Ureter (tissue), 1 donor: ENCODE results near the gene TCEAL9. TPM values are rescaled to one million over a fixed set of nuclear protein-coding genes. Genes with fewer than 3 reads are reported as not detected.
"Not testable (repeated sequence)": the region's sequence is repeated elsewhere in the genome, so short reads cannot be mapped to it uniquely, and the experiment has no call there.

Source experiments
- DNase-seq: peaks from one replicate; pipeline ENCODE4 v3.0.0-alpha.2; 2020; ENCODE audit warnings: low spot score
- total RNA-seq: library from RNA; stranded (reverse); gene quantifications from one replicate; pipeline ENCODE4 v1.2.4, GENCODE V29; 2023
- donor health status: DM: yes; HTN: yes; CAD: no.

Gene TCEAL9, protein sequence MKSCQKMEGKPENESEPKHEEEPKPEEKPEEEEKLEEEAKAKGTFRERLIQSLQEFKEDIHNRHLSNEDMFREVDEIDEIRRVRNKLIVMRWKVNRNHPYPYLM
- total RNA-seq, result 52.1 TPM

- peak; percentile 64 for DNase-seq
These were observed at the start of gene TCEAL9 for GRCh38 chrX:103356130-103356798. TSS of gene TCEAL9 (plus strand) at chrX:103356506. CDS start at chrX:103357685, 1,179 bp downstream.

DNA sequence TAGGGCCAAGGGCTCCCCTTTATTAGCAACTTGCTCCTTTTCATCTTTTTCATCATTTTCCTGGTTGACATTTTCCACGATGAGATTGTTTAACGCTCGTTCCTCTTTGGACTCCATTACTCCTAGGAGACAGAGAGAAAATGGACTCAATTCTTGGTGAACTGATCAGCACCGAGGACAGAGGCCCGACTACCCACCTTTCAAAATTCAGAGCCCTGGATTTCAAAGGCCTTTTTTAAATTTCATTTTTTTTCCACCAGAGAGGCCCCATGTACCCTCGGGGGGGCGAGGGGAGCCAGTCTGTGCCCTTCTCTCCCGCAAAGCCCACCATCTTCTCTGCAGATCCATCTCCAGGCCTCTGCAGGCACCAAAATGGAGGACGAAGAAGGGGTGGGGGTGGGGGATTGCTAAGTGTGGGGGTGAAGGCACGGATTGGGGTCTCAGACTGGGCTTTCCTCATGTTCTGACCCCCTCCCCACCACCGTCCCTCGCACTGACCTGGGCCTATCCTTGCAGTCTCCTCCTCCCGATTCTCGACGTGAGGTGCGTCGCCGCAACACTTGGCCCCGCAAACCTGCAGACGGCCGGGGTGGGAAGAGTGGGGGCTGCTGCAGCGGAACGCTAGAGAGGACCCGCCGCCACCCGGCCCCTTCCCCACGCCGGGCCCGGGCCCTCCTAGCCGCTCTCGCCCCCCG lies 46.3 kb upstream of the TCEAL9 start:
- no peak for DNase-seq

GRCh38 chrX:103310555-103311398 lies 45.5 kb upstream of the TCEAL9 start, which contains the start of gene BEX2:
TSS of gene BEX2 (minus strand) at chrX:103310990. CDS start at chrX:103309976, 1,014 bp downstream.
- peak; percentile 81 for DNase-seq

DNA sequence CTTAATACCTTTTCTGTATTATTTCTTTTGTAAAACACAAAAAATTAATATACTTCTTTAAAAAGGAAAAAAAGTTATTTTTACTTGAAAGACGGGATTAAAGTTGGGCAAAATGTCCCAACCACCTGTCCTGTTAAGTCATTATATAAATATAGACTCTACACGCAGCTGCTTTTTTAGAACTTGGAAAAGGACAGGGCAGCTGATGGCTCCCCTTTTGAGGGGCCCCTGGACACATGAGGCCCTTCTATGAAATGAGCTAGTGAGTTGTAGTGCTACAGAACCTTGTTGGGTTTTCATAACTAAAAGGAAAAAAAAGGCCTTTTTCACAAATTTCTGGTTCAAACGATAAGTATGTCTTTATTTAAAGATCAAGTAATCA lies 44.9 kb upstream of the TCEAL9 start:
- no peak for DNase-seq

GRCh38 chrX:103329991-103330390 lies 26.3 kb upstream of the TCEAL9 start, which contains the start of gene TCEAL7:
TSS of gene TCEAL7 (plus strand) at chrX:103330239. CDS start at chrX:103331404, 1,165 bp downstream.
- DNase-seq, result no peak

- DNase-seq, result no peak
These were observed 25.5 kb upstream of the TCEAL9 start for GRCh38 chrX:103330681-103331288.

- DNase-seq, result no peak
These were observed 17.6 kb upstream of the TCEAL9 start for GRCh38 chrX:103338663-103339062.

DNA sequence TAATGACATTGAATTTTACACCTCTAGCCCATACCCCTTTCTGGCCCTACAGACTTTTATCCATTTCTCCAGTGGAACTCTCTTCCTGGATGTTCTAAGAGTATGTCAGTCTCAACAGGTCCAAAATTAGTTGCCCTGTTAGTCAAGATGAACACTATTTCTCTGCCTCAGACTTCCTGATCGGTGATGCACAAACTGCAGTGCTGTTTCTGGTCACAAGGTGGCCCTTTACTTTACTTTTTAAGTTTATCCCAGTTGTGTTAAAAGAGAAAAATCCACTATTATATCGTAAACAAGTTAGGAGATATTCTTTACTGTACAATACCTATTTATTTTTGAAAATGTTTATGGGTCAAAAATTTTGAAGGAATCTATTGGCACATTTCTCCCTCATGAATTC lies 13.2 kb upstream of the TCEAL9 start:
- peak; percentile 57 for DNase-seq

- no peak for DNase-seq
These were observed 11.7 kb upstream of the TCEAL9 start for GRCh38 chrX:103344606-103345005.

- no peak for DNase-seq
These were observed 8.5 kb upstream of the TCEAL9 start for GRCh38 chrX:103347682-103348397.

DNA sequence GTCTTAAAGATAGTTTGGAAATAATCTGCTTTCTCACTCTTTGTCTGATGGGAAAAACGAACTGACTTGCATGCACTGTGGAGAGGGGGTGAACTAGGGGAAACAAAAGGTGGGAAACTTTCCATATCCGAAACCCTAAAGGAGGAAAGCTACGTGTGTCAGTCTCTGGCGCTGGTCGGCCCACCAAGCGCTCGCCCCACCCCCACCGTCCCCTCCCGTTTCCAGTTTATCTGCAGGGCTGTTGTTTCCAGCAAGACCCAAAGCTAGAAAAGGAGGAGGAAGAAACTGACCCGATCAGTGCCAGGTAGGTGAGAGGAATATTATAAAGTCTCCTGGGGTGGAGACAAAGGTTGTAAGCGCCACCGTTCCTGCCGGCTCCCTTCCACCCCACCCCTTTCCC lies 552 bp downstream of the TCEAL9 start:
- DNase-seq, result peak; percentile 53

DNA sequence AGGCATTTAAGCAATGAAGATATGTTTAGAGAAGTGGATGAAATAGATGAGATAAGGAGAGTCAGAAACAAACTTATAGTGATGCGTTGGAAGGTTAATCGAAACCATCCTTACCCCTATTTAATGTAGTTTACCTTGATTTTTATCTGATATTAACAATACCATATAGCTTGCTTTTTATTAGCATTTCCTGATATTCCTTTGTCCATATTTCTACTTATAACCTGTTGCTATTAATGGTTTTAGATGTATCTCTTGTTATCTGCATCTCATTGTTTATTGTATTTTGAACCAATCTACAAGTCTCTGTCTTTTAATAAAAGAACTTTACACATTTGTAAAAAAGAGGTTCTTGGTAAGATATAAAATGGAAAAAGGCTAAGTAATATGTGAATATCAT lies 1.6 kb downstream of the TCEAL9 start:
- DNase-seq, result no peak

- not testable (repeated sequence) for DNase-seq
These were observed 3.3 kb downstream of the TCEAL9 start for GRCh38 chrX:103359605-103360004.

GRCh38 chrX:103360092-103360491 lies 3.8 kb downstream of the TCEAL9 start:
- no peak for DNase-seq

GRCh38 chrX:103360916-103361315 lies 4.6 kb downstream of the TCEAL9 start:
- no peak for DNase-seq

DNA sequence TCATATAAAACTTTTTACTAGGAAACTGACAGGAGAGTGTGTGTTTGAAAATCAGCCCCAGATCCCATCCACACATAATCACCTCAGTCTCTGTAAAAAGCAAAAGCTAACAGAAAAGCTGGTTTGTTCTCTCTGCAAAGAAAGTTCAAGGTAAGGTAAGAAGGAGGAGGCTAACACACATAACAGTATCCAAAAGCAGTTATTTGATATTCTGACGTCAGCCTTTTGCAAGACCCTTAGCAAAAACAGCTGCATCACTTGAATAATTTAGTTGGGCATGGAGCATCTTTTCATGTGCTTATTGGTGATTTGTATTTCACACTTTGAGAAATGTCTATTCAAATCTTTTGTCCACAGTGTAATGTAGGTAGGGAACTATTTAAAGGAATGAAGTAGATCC lies 5.5 kb downstream of the TCEAL9 start:
- no peak for DNase-seq

GRCh38 chrX:103362474-103362873 lies 6.2 kb downstream of the TCEAL9 start:
- DNase-seq, result no peak

DNA sequence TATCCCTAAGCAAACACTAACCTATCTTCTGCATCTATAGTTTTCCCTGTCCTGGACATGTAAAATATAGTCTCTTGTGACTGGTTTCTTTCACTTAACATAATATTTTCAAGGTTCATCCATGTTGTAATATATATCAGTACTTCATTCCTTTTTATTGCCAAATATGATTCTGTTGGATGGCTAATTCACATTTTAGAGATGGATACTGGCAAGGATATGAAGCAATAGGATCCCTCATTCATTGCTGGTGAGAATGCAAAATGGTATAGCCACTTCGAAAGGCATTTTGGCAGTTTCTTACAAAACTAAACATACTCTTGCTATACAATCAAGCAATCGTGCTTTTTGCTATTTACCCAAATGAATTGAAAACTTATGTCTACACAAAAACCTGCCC lies 6.7 kb downstream of the TCEAL9 start:
- DNase-seq, result no peak

- no peak for DNase-seq
These were observed 11.2 kb downstream of the TCEAL9 start for GRCh38 chrX:103367502-103367901.

DNA sequence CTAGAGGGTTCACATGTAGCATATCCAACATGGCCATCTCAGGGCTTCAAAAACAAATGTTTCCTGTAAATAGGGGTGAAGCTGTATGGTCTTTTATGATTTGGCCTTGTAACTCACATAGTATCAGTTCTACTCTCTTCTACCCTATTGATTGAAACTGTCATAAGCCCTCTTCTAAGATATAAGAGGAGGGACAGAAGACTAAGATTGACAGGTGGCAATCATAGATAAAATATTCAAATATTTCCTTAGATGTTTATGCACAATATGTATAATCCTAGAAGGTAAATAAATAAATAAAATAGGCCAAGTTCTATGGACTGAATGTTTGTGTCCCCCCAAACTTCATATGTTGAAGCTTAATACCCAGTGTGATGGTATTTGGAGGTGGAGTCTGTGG lies 13.2 kb downstream of the TCEAL9 start:
- DNase-seq, result no peak

DNA sequence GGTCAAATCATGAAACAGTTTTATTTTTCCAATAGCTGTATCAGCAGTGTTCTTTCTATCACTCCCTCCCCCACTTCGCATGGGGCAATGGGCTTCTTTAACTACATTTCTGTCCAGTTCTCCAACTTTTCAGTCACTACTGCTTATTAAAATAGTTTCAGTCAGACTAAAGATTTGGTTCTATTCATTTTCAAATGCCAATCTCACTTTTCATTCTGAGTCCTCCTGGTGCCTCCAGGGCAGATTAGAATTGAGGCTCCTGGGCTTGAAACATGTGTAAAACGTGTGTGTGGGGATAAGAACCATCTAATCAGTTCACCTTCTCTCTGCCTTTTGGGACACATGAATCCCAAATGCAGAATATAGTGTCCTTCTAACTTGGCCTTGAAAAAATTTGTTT lies 16.6 kb downstream of the TCEAL9 start:
- DNase-seq, result no peak
